ENCODE measurements around the gene CCL4.

Gene CCL4

DNA sequence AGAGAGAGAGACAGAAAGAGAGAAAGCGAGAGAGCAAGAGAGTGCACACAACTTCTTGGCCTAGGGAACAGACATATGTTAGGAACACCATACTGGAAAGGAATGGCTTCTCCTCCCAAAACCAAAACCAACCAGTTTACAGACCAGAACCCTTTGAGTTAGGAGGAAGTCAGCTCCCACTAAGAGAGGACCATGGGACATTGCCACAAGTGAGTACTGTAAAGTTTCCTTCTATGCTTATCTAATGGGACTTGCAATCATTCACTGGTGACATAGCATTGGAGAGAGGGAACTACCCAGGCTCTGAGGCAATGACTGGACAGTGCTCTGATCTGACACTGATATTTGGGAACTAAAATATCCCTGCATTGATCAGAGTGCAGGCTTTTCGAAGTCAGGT, 40.4 kb downstream of the CCL4 start:
- no peak for DNase-seq (ENCODE audit: low read depth, low spot score)

DNA sequence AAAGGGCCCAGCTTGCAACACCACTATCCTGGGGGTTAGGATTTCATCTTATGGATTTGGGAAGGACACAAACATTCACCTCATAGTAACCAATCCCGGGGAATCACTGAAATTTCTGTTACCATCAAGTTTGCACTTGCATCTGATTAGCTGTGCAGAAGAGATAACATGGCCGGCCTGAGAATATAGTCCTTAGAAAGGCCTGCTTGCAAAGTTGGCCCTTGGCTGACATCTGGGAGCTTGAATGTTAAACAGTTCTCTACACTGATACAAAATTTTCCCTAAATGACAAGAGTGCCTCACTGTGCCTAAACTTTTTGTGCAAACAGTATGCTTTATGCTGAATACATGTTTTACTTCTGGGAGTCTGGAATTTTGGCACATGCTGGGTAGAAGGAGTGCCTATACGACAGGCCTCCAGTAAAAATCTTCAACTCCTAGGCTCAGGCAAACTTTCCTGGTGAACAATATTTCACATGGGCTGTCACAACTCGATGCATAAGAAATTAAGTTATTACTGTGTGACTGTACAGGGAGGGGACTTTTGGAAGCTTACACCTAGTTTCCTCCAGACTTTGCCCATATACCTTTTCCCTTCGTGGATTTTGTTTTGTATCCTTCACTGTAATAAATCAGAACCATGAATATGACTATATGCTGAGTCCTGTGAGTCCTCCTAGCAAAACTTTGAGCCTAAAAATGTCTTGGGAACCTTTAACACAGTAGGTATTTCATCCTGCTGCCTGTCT, 41.5 kb downstream of the CCL4 start:
- no peak for DNase-seq (ENCODE audit: low read depth, low spot score)

DNA sequence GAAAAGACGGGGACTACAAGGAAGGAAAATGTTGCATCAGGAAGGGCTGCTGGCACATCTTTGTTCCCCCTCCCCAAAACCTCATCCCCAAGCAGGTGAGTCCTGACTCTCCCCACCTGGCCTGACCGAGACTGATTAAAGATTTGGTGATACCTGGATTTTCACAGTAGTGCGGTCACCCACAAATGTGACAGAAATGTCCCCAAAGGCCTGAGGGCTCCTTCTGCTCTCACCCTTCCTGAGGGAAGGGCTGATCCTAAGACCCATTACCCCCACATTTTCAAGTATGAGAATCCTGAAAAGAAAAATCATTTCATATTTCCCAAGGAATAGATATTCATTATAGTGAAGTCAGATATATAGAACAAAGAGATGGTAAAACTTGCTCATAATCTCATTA, 44.0 kb downstream of the CCL4 start:
- DNase-seq (ENCODE audit: low read depth, low spot score): no peak

DNA sequence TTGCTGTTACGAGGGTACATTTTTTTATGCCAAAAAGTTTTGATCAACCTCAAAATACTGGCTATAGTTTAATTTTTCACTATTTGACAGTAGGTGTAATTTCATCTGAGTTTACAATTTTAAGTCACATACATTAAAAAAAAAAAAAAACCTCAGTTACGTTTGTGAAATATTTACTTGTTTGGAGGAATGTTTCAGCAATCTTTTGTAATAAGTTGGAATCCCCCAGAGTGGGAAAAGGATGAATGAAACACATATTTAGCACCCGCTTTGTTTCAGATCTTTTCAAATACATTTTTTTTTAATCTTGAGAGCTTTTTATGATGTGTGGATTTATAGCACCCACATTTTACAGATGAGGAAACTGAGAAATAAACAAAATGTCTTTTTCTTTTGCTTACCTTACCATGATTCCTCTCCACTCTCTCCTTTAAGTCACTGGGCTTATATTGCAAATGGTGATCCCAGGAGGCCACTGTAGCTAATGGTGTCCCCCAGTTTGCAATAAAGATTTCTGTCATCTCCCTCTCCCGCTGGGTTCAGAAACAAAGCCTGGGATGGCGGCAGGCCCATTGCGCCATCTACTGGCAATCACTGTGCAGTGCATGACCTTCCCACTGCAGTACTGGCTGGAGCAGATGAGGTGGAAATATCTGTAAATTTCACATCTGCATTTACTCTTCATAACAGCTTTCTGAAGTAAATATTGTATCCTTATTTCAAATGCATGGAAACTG, 45.1 kb downstream of the CCL4 start:
- peak; percentile 76 for DNase-seq (ENCODE audit: low read depth, low spot score)

DNA sequence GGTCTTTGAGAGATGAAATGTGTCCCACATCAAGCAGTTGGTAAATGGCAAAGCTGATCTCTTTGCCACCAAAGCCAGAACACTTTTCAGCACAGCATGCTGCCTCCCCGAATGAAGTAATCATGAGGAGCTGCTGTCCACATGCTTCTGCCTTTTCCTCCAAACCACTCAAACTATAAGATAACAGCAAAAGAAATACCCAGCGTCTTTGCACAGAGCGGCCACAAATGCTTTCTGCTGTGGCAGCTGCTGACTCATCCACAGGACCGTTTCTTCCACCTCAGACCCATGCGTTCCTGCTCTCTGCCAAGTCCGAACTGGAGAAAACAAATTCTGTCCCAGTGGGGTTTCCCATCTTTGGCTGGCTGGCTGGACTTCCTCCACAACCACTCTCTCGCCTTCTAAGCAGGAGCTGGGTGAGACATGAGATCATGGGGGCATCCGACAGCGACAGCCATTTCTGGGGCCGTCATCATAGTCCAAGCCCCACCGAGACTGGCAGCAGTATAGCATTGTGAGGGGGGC, 45.7 kb downstream of the CCL4 start:
- peak; percentile 15 for DNase-seq (ENCODE audit: low read depth, low spot score)

DNA sequence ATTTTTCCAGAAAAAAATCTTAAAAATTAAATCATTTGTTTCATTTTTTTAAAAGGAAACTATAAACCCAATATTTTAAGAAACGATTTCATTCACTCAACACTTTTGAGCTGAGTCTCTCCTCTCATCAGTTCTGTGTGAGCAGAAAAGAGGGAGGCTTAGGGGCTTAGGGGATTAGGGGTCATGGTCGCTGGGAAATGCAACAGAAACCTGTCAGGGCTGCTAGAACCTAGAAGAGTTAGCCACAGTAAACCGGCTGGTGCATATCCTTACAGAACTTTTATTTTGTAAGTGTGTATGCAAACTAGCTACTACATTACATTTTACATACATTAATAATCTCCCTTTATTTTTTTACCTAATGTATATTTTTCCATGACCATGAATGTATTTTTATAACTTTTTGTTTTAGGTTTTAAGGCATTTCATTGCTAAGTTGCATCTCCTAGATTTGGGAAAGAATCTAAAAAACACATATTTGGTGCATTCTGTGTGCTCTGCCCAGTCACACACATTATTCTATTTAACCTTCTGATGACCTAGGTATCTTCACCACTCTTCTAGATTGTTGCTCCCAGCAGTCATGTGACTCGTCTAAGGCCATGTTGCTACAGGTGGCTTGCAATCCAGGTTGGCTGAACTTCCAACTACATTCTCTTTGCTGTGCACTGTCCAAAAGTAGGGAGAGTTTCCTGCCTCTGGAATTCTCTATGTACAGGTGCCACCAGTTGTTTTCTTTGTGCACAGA, 48.4 kb downstream of the CCL4 start:
- DNase-seq (ENCODE audit: low read depth, low spot score): no peak

DNA sequence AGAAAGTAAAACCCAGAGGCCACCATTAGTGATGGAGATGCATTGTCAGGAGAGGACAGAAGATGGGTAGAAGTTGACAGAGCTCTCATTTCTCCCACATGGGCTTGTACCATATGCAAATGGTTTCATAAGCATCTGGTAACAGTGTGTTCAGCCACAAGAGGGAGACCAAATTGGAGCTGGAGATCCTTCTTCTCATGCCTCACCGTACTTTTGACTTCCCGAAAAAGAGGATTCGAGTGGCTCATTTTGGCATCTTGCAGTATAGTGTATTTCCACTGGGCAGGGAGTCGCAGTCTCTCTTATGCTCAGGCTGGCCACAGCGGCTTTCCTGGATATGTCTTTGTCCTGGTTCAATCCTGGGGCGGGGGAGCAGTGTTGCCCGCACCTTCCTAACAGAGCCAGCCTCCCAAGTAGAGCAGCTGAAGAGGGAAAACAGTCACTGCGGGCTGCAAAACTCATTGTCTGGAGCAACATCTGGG, 49.1 kb downstream of the CCL4 start:
- no peak for DNase-seq (ENCODE audit: low read depth, low spot score)

DNA sequence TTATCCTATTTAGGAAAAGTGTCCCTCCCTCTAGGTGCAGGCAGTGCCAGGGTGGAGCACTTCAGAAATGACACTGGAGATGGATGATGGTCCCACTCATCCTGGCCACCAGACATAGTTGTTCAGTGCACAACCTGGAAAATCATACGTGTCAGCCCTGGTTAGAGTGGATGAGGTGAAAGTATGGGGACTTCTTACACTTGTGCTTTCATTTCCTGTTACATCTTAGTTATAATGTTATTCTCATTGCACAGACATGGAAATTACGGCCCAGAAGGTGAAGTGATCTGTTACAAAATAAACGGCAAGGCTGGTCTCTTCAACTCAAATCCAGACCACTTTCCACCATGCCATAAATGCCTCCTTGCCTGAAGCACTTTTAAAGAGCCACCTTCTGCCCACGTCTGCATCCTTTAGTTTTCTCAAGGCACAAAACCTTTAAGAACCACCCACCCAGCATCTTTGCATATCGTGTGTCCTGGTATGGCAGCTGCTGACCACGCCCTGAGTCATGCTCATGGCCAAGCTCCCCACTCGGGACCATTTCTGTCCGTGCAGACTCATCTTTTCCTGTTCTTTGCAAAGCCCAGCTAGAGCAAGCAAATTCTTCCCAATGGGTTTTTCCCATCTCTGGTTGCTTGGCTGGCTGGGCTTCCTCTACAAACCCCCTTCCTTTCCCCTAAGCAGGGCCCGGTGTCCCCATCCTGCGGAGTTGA, 50.4 kb downstream of the CCL4 start:
- no peak for DNase-seq (ENCODE audit: low read depth, low spot score)
